Measurements from ENCODE around the gene CEP350.

Gene CEP350

GRCh38 chr1:180057883-180058396 is 103.3 kb downstream of the CEP350 start:
- DNase-seq (ENCODE audit: low read depth in 3 of 3): no peak

GRCh38 chr1:180061019-180061418 is 106.4 kb downstream of the CEP350 start:
- no peak for DNase-seq (ENCODE audit: low read depth in 3 of 3)

- DNase-seq (ENCODE audit: low read depth in 3 of 3): no peak
Measured at GRCh38 chr1:180062452-180062971, 107.9 kb downstream of the CEP350 start.

- no peak for DNase-seq (ENCODE audit: low read depth in 3 of 3)
Measured at GRCh38 chr1:180065408-180065807, 110.8 kb downstream of the CEP350 start.

- DNase-seq (ENCODE audit: low read depth in 3 of 3): no peak
Measured at GRCh38 chr1:180066150-180066549, 111.5 kb downstream of the CEP350 start.

- no peak for DNase-seq (ENCODE audit: low read depth in 3 of 3)
Measured at GRCh38 chr1:180070286-180070685, 115.7 kb downstream of the CEP350 start.

GRCh38 chr1:180071759-180072158 is 117.1 kb downstream of the CEP350 start:
- no peak for DNase-seq (ENCODE audit: low read depth in 3 of 3)

- DNase-seq (ENCODE audit: low read depth in 3 of 3): no peak
Measured at GRCh38 chr1:180080439-180080838, 125.8 kb downstream of the CEP350 start.

- DNase-seq (ENCODE audit: low read depth in 3 of 3): no peak
Measured at GRCh38 chr1:180081474-180081873, 126.9 kb downstream of the CEP350 start.

GRCh38 chr1:180083164-180083563 is 128.6 kb downstream of the CEP350 start:
- no peak for DNase-seq (ENCODE audit: low read depth in 3 of 3)

GRCh38 chr1:180084867-180085266 is 130.3 kb downstream of the CEP350 start:
- DNase-seq (ENCODE audit: low read depth in 3 of 3): no peak

- no peak for DNase-seq (ENCODE audit: low read depth in 3 of 3)
Measured at GRCh38 chr1:180085331-180085730, 130.7 kb downstream of the CEP350 start.

GRCh38 chr1:180092931-180093650 is 138.5 kb downstream of the CEP350 start:
- DNase-seq (ENCODE audit: low read depth in 3 of 3): no peak

- DNase-seq (ENCODE audit: low read depth in 3 of 3): no peak
Measured at GRCh38 chr1:180094705-180095295, 140.2 kb downstream of the CEP350 start.

- DNase-seq (ENCODE audit: low read depth in 3 of 3): no peak
Measured at GRCh38 chr1:180096584-180097325, 142.1 kb downstream of the CEP350 start.

- no peak for DNase-seq (ENCODE audit: low read depth in 3 of 3)
Measured at GRCh38 chr1:180097326-180097605, 142.7 kb downstream of the CEP350 start.

GRCh38 chr1:180101411-180101810 is 146.8 kb downstream of the CEP350 start:
- no peak for DNase-seq (ENCODE audit: low read depth in 3 of 3)

GRCh38 chr1:180103819-180104218 is 149.2 kb downstream of the CEP350 start:
- no peak for DNase-seq (ENCODE audit: low read depth in 3 of 3)

GRCh38 chr1:180112091-180112490 is 157.5 kb downstream of the CEP350 start:
- DNase-seq (ENCODE audit: low read depth in 3 of 3): no peak

GRCh38 chr1:180112984-180113647 is 158.5 kb downstream of the CEP350 start:
- no peak for DNase-seq (ENCODE audit: low read depth in 3 of 3)

- no peak for DNase-seq (ENCODE audit: low read depth in 3 of 3)
Measured at GRCh38 chr1:180114396-180114945, 159.9 kb downstream of the CEP350 start.
